HG03064 (cell line): Measurements from ENCODE around the gene ENO4.

Experiments used
- ATAC-seq: cut with Tn5 transposase; IDR thresholded peaks from one replicate; pipeline ENCODE4 v1.9.1; 2021; ENCODE audit warnings: low read depth; ENCODE audit not compliant: unreplicated experiment

Gene ENO4

GRCh38 chr10:116849248-116850057 lies at the start of gene ENO4:
ENO4 (plus strand) TSS chr10:116849499; CDS start chr10:116849567, 68 bp downstream.
- peak; percentile 66 for ATAC-seq

GRCh38 chr10:116800286-116800929 lies 48.9 kb upstream of the ENO4 start:
- no peak for ATAC-seq

GRCh38 chr10:116801658-116802057 lies 47.6 kb upstream of the ENO4 start:
- no peak for ATAC-seq

GRCh38 chr10:116802474-116802873 lies 46.8 kb upstream of the ENO4 start:
- ATAC-seq, result no peak

- ATAC-seq, result no peak
Observed at GRCh38 chr10:116802876-116803275, 46.4 kb upstream of the ENO4 start.

- ATAC-seq, result no peak
Observed at GRCh38 chr10:116803451-116804249, 45.6 kb upstream of the ENO4 start.

- no peak for ATAC-seq
Observed at GRCh38 chr10:116808706-116809105, 40.6 kb upstream of the ENO4 start.

- no peak for ATAC-seq
Observed at GRCh38 chr10:116809483-116810119, 39.7 kb upstream of the ENO4 start.

GRCh38 chr10:116810120-116810500 lies 39.2 kb upstream of the ENO4 start:
- ATAC-seq, result no peak

- ATAC-seq, result no peak
Observed at GRCh38 chr10:116810895-116811294, 38.4 kb upstream of the ENO4 start.

- no peak for ATAC-seq
Observed at GRCh38 chr10:116811691-116812090, 37.6 kb upstream of the ENO4 start.

GRCh38 chr10:116815641-116816415 lies 33.5 kb upstream of the ENO4 start:
- ATAC-seq, result no peak

GRCh38 chr10:116817178-116817577 lies 32.1 kb upstream of the ENO4 start:
- no peak for ATAC-seq

- no peak for ATAC-seq
Observed at GRCh38 chr10:116817780-116818343, 31.4 kb upstream of the ENO4 start.

GRCh38 chr10:116819999-116820677 lies 29.2 kb upstream of the ENO4 start:
- ATAC-seq, result no peak

GRCh38 chr10:116825901-116826300 lies 23.4 kb upstream of the ENO4 start:
- ATAC-seq, result no peak

- ATAC-seq, result no peak
Observed at GRCh38 chr10:116826803-116827202, 22.5 kb upstream of the ENO4 start.

- no peak for ATAC-seq
Observed at GRCh38 chr10:116827214-116827671, 22.1 kb upstream of the ENO4 start.

- no peak for ATAC-seq
Observed at GRCh38 chr10:116828116-116828515, 21.2 kb upstream of the ENO4 start.
